ENCODE data around the gene ENKD1.

DNA sequence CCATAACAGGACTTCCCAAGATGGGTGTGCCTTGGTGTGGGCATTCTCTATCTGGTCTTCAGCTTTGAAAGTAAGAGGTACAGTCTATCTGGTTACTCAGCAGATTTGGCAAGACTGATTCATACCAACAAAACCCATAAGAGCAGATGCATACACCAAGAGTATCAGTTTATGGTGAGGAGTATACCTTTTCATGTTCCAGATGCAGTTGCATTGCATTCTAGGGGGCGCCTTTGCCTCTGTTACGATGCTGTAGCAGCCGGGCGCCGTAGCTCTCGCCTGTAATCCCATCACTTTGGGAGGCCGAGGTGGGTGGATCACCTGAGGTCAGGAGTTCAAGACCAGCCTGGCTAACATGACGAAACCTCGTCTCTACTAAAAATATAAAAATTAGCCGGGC lies 52.7 kb downstream of the ENKD1 start:
- TF ChIP-seq, protein P1, sequence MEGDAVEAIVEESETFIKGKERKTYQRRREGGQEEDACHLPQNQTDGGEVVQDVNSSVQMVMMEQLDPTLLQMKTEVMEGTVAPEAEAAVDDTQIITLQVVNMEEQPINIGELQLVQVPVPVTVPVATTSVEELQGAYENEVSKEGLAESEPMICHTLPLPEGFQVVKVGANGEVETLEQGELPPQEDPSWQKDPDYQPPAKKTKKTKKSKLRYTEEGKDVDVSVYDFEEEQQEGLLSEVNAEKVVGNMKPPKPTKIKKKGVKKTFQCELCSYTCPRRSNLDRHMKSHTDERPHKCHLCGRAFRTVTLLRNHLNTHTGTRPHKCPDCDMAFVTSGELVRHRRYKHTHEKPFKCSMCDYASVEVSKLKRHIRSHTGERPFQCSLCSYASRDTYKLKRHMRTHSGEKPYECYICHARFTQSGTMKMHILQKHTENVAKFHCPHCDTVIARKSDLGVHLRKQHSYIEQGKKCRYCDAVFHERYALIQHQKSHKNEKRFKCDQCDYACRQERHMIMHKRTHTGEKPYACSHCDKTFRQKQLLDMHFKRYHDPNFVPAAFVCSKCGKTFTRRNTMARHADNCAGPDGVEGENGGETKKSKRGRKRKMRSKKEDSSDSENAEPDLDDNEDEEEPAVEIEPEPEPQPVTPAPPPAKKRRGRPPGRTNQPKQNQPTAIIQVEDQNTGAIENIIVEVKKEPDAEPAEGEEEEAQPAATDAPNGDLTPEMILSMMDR (IDR thresholded peaks at IDR 0.05; ENCODE audit: poor library complexity), result no peak
- no peak for TF ChIP-seq EZH2 (IDR thresholded peaks at IDR 0.05; ENCODE audit: borderline replicate concordance)
